Measurements from ENCODE around the gene IFT25. TPM values are rescaled to one million over a fixed set of nuclear protein-coding genes. Genes with fewer than 3 reads are reported as not detected.
A peak's percentile ranks its signal among the peaks of the same experiment; 100 is the strongest.

IFT25 gene
- total RNA-seq, 1 donor from 2014 or later = 41.0 TPM

- TF ChIP-seq CTCF (IDR thresholded peaks at IDR 0.05) = no peak
- DNase-seq = no peak
- H3K27ac Mint-ChIP-seq = no peak overlapping the region
- ChIA-PET POLR2A (interaction anchor here (1.0 kb wide), 1 partner anchor 30 kb away, joined by 3 read pairs; no protein-coding TSS in a partner anchor), CTCF (interaction anchor here (1.1 to 7.6 kb wide), 6 partner anchors 11 to 88 kb away, joined by 3 to 108 read pairs (median 8); no protein-coding TSS in a partner anchor)
- H3K27me3 Mint-ChIP-seq = no peaks in the 10 kb centered on the region
- peaks cover 28% of the 10 kb centered on the region for H3K36me3 Mint-ChIP-seq (ENCODE audit: low read depth)
- H3K9me3 Mint-ChIP-seq = no peaks in the 10 kb centered on the region
- intact Hi-C loops (cut with micrococcal nuclease) = loop anchor here (5.0 kb wide), 4 partner anchors 621 to 1891 kb away; partner anchors contain the start of genes BTF3L4, CZIB, LRP8 and TTC4
- ATAC-seq (ENCODE audit: low read depth) = no peak
- peak overlapping the region; percentile 28 for H3K4me3 Mint-ChIP-seq
- peaks cover 29% of the 10 kb centered on the region for H3K4me1 Mint-ChIP-seq
Measured at GRCh38 chr1:53948291-53948690, 2.8 kb upstream of the IFT25 start.

DNA sequence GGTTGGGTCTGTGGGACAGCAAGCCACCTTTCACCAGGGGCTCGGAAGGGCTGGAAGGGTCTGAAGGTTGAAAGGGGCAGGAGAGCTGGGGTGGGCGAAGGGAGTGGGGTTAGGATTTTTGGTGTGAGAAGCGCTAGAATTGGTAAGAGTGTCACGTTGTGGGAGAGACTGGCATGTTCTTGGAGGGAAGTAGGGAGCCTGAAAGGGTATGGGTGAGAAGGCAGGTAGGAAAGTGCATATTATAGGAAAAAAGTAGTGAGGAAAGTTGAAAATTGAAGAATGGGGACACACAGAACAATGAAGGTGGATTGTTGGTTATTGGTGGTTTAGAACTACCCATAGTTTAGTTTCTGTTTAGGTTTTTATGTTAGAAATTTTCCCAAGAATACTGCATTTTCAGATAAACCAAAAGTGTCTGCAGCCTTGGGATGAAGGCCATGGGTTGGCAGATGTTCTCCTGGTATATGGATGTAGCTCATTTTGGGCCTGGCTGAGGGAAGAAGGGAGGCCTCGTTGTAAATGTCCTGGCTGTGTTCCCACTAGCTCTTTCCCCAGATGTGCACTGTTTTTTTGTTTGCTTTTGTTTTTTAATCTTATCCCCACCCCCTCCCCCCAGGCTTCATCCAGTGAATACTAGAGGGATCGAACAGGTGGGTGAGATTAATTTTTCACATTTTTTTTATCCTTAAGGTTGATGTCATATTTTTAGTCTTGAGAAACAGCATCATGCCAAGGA lies 1.8 kb upstream of the IFT25 start:
- intact Hi-C loops (cut with micrococcal nuclease) = loop anchor here (5.0 kb wide), 4 partner anchors 620 to 1890 kb away; partner anchors contain the start of genes BTF3L4, CZIB, LRP8 and TTC4
- peaks cover 37% of the 10 kb centered on the region for H3K4me1 Mint-ChIP-seq

DNA sequence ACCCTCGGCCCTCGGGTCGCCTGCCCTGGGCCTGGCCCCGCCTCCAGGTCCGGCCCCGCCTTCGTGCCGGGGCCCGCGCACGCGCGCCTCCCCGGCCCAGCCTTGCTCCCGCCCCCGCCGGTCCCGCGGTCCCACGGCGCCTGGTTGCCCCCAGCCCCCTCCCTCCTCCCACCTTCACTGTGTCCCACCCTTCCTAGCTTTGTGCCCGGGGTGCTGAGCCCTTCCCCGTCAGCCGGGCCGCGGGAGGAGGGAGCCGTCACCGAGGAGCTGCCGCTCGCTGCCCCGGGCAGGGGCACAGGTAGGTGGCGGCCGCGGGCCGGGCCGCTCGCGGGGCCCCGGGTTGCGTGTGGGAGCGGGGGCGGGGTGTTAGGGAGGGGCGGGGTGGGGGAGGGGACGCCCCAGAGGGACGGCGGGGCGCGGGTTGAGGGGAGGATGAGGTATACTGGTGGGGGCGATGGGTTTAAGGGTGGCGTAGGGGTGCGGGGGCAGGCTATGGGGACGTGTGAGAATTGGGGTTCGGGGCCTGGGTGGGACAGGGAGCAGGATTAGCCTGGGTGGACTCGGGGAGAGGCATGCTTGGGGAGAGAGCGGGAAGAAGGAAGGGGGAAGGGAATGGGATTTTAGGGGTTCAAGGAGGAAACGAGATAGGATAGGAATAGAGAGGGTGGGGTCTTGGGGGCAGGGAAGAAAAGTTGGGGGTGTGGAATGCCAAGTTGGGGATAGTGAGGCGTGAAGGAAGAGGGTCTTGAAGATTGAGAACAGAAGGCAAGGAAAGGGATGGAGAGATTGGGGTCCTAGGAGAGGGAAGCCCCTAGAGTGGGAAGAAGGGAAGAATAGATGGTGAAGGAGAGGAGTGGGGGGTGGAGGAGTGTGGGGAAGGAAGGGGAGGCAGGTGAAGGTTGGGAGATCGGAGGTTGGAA lies 1.0 kb upstream of the IFT25 start, which contains the start of gene LRRC42:
TSS of gene LRRC42 (plus strand) at position 99 of the 920 bp plus-strand sequence. CDS start 5,650 bp downstream, outside the sequence.
- no peak for TF ChIP-seq CTCF (IDR thresholded peaks at IDR 0.05)
- intact Hi-C loops (cut with micrococcal nuclease) = loop anchor here (1.0 to 5.0 kb wide), 8 partner anchors 107 to 1889 kb away; partner anchors contain the start of genes BTF3L4, CZIB, LRP8 and NDC1
- DNase-seq (no peak), ATAC-seq (ENCODE audit: low read depth) (peak; percentile 67)
- H3K27ac Mint-ChIP-seq = peak within 1 kb of the TSS; percentile 92
- POLR2A ChIA-PET = interaction anchor here (0.6 to 1.9 kb wide), 13 partner anchors 10 to 818 kb away, joined by 3 to 37 read pairs (median 9); partner anchors contain the start of genes NDC1, SSBP3, TCEANC2 and TMEM59
- CTCF ChIA-PET = interaction anchor here (1.1 to 7.6 kb wide), 7 partner anchors 13 to 855 kb away, joined by 4 to 108 read pairs (median 11); partner anchors contain the start of genes TTC22 and YIPF1
- H3K27me3 Mint-ChIP-seq = no peaks in the 10 kb centered on the region
- H3K4me3 Mint-ChIP-seq = peak within 1 kb of the TSS; percentile 98
- H3K9me3 Mint-ChIP-seq = no peaks in the 10 kb centered on the region
- H3K4me1 Mint-ChIP-seq = peaks cover 37% of the 10 kb centered on the region
- H3K36me3 Mint-ChIP-seq (ENCODE audit: low read depth) = peaks cover 11% of the 10 kb centered on the region

More for the DNA sequence above, 1.8 kb upstream of the IFT25 start:
- ATAC-seq (ENCODE audit: low read depth) = no peak
- ChIA-PET CTCF (interaction anchor here (1.1 to 7.6 kb wide), 6 partner anchors 12 to 87 kb away, joined by 3 to 108 read pairs (median 8); no protein-coding TSS in a partner anchor), POLR2A (interaction anchor here (0.6 kb wide), 1 partner anchor 754 kb away, joined by 6 read pairs; no protein-coding TSS in a partner anchor)
- H3K9me3 Mint-ChIP-seq = no peaks in the 10 kb centered on the region
- H3K36me3 Mint-ChIP-seq (ENCODE audit: low read depth) = peaks cover 19% of the 10 kb centered on the region
- peak overlapping the region; percentile 46 for H3K27ac Mint-ChIP-seq
- no peak for TF ChIP-seq CTCF (IDR thresholded peaks at IDR 0.05)
- no peaks in the 10 kb centered on the region for H3K27me3 Mint-ChIP-seq
- no peak for DNase-seq
- H3K4me3 Mint-ChIP-seq = peak overlapping the region; percentile 78

GRCh38 chr1:53945183-53945432 lies 391 bp downstream of the IFT25 start:
- intact Hi-C loops (cut with micrococcal nuclease) = loop anchor here (1.0 to 5.0 kb wide), 6 partner anchors 56 to 1888 kb away; partner anchors contain the start of genes BTF3L4, CZIB, LRP8 and SSBP3

More at GRCh38 chr1:53945183-53945432, 391 bp downstream of the IFT25 start:
- no peak for TF ChIP-seq CTCF (IDR thresholded peaks at IDR 0.05)
- H3K36me3 Mint-ChIP-seq (ENCODE audit: low read depth) = peaks cover 9% of the 10 kb centered on the region
- H3K4me3 Mint-ChIP-seq = peak overlapping the region; percentile 98
- no peaks in the 10 kb centered on the region for H3K9me3 Mint-ChIP-seq
- no peak for DNase-seq
- peak overlapping the region; percentile 92 for H3K27ac Mint-ChIP-seq
- ATAC-seq (ENCODE audit: low read depth) = no peak
- no peaks in the 10 kb centered on the region for H3K27me3 Mint-ChIP-seq
- CTCF ChIA-PET = interaction anchor here (1.1 to 7.6 kb wide), 7 partner anchors 14 to 856 kb away, joined by 3 to 108 read pairs (median 5); partner anchors contain the start of genes TTC22 and YIPF1
- H3K4me1 Mint-ChIP-seq = peaks cover 38% of the 10 kb centered on the region
- POLR2A ChIA-PET = interaction anchor here (0.8 to 1.9 kb wide), 18 partner anchors 11 to 820 kb away, joined by 3 to 37 read pairs (median 6); partner anchors contain the start of genes CYB5RL, MRPL37, NDC1 and SSBP3
